ENCODE results near the gene RNF40.

The RNF40 gene

DNA sequence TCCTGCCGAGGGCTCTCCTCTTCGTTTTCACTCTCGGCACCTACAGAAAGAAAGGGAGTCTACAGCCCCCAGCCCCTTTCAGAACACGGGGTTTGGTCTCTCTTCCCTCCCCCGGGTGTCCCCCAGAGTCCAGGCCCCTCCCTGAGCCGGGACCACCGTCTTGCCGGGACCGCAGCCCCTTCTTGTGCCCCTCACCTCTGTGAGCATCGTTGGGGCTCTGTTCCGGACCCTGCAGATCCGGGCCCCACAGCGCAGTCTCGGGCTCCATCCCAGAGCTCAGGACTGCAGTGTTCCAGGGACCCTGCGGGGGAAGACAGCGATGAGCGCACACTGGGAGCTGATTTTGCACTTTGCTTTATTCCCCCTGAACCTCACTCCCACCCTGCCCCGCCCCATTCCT is 22.1 kb downstream of the RNF40 start:
- TF ChIP-seq, protein P1, sequence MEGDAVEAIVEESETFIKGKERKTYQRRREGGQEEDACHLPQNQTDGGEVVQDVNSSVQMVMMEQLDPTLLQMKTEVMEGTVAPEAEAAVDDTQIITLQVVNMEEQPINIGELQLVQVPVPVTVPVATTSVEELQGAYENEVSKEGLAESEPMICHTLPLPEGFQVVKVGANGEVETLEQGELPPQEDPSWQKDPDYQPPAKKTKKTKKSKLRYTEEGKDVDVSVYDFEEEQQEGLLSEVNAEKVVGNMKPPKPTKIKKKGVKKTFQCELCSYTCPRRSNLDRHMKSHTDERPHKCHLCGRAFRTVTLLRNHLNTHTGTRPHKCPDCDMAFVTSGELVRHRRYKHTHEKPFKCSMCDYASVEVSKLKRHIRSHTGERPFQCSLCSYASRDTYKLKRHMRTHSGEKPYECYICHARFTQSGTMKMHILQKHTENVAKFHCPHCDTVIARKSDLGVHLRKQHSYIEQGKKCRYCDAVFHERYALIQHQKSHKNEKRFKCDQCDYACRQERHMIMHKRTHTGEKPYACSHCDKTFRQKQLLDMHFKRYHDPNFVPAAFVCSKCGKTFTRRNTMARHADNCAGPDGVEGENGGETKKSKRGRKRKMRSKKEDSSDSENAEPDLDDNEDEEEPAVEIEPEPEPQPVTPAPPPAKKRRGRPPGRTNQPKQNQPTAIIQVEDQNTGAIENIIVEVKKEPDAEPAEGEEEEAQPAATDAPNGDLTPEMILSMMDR (IDR thresholded peaks at IDR 0.05; ENCODE audit: poor library complexity, severe bottlenecking): no peak
- H3K27ac ChIP-seq (ENCODE audit: poor library complexity, severe bottlenecking): no peak overlapping the region

DNA sequence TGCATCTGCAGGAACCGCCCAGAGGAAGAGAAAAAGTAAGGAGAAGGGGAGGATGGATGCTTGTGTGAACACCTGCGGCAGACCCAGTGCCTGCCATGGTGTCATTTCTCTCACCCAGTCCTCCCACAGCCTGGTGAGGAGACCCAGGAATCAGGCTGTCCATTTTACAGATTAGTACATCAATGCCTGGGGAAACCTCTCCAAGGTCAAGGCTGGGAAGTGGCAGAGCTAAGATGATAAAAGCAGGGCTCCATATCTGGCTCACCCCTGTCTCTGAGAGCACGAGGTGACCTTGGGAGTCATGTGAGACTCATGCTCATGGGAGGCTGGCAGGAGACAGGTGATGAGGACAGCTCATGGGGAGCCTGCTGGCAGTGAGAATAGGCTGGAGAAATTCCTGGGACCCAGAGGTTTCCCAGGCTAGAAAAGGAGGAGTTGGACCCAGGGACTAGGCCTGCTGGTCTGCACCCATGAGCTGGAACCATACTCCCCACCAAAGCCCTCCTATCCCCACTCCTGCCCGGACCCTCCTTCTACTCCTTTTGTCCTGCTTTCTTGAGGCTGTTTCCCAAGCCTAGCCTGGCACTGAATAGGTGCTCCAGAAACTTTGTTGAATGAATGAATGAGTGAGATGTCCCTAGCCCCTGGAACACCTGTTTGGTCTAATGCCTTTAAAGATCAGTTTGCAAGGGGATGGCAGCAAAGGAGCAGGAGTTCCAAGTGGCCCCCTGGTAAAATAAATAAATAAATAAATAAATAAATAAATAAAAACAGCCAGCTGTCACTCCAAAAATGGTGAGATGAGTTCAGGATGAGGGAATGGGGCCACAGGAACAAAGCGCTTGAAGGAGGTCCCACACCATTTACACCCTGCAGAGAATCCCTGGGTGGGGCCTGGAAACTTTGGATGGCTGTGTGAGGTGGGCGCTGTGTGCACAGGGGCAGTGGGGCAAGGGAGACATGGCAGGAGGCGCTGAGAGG is 23.3 kb downstream of the RNF40 start:
- no peaks in the 10 kb centered on the region for H3K27me3 ChIP-seq (ENCODE audit: insufficient read depth, poor library complexity, severe bottlenecking)
- H3K4me1 ChIP-seq (ENCODE audit: insufficient read depth, poor library complexity, severe bottlenecking): peaks cover 9% of the 10 kb centered on the region
- DNase-seq (ENCODE audit: low spot score): no peak
- no peak for ATAC-seq (ENCODE audit: low read depth)
- H3K9me3 ChIP-seq (ENCODE audit: severe bottlenecking): no peaks in the 10 kb centered on the region
- peak overlapping the region; percentile 76 for H3K27ac ChIP-seq (ENCODE audit: poor library complexity, severe bottlenecking)
- TF ChIP-seq, protein P1 (IDR thresholded peaks at IDR 0.05; ENCODE audit: poor library complexity, severe bottlenecking): no peak
- H3K36me3 ChIP-seq (ENCODE audit: low read depth): peaks cover 20% of the 10 kb centered on the region
- peak overlapping the region; percentile 99 for H3K4me3 ChIP-seq (ENCODE audit: severe bottlenecking)

More for the DNA sequence above, 22.1 kb downstream of the RNF40 start:
- H3K4me3 ChIP-seq (ENCODE audit: severe bottlenecking): no peak overlapping the region
- no peak for ATAC-seq (ENCODE audit: low read depth)
- DNase-seq (ENCODE audit: low spot score): no peak
- H3K36me3 ChIP-seq (ENCODE audit: low read depth): peaks cover 20% of the 10 kb centered on the region
- no peaks in the 10 kb centered on the region for H3K9me3 ChIP-seq (ENCODE audit: severe bottlenecking)
- H3K27me3 ChIP-seq (ENCODE audit: insufficient read depth, poor library complexity, severe bottlenecking): no peaks in the 10 kb centered on the region
- peaks cover 9% of the 10 kb centered on the region for H3K4me1 ChIP-seq (ENCODE audit: insufficient read depth, poor library complexity, severe bottlenecking)

DNA sequence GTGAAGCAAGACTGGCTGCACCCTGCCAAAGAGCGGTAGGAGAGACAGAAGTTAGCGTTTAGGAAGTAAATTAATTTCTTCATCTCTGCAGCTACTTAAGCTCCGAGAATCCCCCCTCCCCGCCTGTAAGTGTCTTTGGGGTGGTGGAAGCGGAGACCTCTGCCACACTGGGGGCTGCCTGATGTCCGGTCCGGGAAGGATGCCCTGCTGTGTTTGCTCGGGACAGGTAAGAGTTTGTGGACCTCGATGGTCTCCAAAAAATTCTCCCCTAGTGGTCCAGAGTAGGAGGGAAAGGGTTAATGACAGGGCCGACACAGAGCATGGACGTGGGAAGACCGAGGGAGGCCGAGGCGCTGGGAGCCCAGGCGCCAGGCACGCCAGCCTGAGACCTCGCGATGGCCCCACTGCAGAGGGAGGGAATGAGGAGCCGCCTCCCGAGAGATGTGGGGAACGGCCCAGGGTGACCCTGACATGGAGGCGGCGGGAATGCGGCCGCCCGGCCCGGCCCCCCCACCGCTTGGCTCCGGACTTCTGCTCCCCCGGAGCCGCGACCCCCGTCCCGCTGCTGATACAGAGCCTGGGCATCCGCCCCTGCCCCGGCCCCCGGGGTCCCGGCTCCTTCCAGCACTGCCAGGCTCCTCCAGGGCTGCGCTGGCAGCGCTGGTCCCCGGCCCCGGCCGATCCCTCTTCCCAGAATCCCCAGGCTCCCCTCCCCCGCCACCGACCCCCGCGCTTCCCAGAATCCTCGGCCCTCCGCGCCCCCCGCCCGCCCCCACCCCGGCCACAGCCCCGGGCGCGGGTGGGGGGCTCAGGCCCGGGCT is 24.2 kb downstream of the RNF40 start:
- peaks cover 9% of the 10 kb centered on the region for H3K4me1 ChIP-seq (ENCODE audit: insufficient read depth, poor library complexity, severe bottlenecking)
- H3K9me3 ChIP-seq (ENCODE audit: severe bottlenecking): no peaks in the 10 kb centered on the region
- TF ChIP-seq, protein P1 (IDR thresholded peaks at IDR 0.05; ENCODE audit: poor library complexity, severe bottlenecking): no peak
- ATAC-seq (ENCODE audit: low read depth) (peak; percentile 80), DNase-seq (ENCODE audit: low spot score) (peak; percentile 57)
- peak overlapping the region; percentile 76 for H3K27ac ChIP-seq (ENCODE audit: poor library complexity, severe bottlenecking)
- peak overlapping the region; percentile 99 for H3K4me3 ChIP-seq (ENCODE audit: severe bottlenecking)
- H3K36me3 ChIP-seq (ENCODE audit: low read depth): peaks cover 20% of the 10 kb centered on the region
- H3K27me3 ChIP-seq (ENCODE audit: insufficient read depth, poor library complexity, severe bottlenecking): no peaks in the 10 kb centered on the region

DNA sequence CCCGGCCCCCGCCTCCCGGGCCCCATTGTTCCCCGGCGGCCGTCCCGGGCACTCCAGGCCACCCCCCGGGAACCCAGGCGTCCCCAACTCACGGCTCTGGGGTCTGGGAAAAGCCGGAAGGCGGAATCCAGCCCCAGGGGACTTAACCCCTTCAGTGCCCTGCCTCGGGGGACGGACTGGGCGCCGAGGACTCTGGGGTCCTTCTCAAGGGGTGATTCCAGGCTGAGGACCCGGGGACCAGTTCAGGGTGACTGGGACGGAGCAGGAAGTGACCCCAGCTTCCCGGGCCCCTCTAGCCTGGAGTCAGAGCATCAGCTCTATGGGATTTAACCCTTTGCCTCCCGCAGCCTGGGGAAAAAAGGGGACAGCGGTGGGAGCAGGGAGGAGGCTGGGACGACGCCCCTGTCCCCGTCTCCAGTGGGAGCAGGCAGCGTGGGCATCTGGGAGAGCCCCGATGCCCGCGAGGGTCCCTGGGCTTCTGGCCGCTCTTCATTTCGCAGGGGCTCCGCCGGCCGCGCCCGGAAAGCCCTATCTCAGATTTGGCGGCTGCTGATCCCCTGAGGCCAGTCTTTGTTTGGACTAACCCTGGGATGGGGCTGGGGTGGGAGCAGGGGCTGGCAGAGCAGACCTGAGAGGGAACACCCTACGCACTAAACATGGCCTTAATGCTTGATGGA is 25.0 kb downstream of the RNF40 start, which contains the start of gene ZNF629:
Gene ZNF629 (minus strand): TSS at position 270 of the 677 bp plus-strand sequence. CDS start 2,723 bp downstream, outside the sequence.
- DNase-seq (ENCODE audit: low spot score) (peak; percentile 74), ATAC-seq (ENCODE audit: low read depth) (peak; percentile 73)
- H3K27ac ChIP-seq (ENCODE audit: poor library complexity, severe bottlenecking): peak within 1 kb of the TSS; percentile 76
- no peaks in the 10 kb centered on the region for H3K9me3 ChIP-seq (ENCODE audit: severe bottlenecking)
- peaks cover 9% of the 10 kb centered on the region for H3K4me1 ChIP-seq (ENCODE audit: insufficient read depth, poor library complexity, severe bottlenecking)
- peak within 1 kb of the TSS; percentile 99 for H3K4me3 ChIP-seq (ENCODE audit: severe bottlenecking)
- peaks cover 14% of the 10 kb centered on the region for H3K36me3 ChIP-seq (ENCODE audit: low read depth)
- H3K27me3 ChIP-seq (ENCODE audit: insufficient read depth, poor library complexity, severe bottlenecking): no peaks in the 10 kb centered on the region
- TF ChIP-seq, protein P1 (IDR thresholded peaks at IDR 0.05; ENCODE audit: poor library complexity, severe bottlenecking): no peak

Measured in RWPE2 (cell line).